Breast epithelium (tissue), 3 donors: Measurements from ENCODE around the gene MYH7.

Experiments
- CTCF ChIP-seq, 3 donors: fragments of 450-650 bp; IDR thresholded peaks; one replicate each; pipeline ENCODE4 v1.5.1; 2016 to 2017; ENCODE audit warnings: antibody characterized with exemption in 3 of 3, mild to moderate bottlenecking in 3 of 3, moderate library complexity in 3 of 3
- POLR2A ChIP-seq: fragments of 450-650 bp; IDR thresholded peaks from one replicate; pipeline ENCODE4 v1.6.1; 2016; ENCODE audit warnings: antibody characterized with exemption, mild to moderate bottlenecking, moderate library complexity

GRCh38 chr14:23382731-23383440, 52.6 kb downstream of the MYH7 start:
- TF ChIP-seq CTCF (IDR thresholded peaks at IDR 0.05): no peak
- TF ChIP-seq POLR2A: no peak
